Lower leg skin (tissue), 4 donors: ENCODE results near the gene SASH3. TPM values are rescaled to one million over a fixed set of nuclear protein-coding genes. Genes with fewer than 3 reads are reported as not detected.

Experiments
- DNase-seq, 2 donors: peaks; one replicate each; pipeline ENCODE4 v3.0.0-alpha.2; 2019; ENCODE audit warnings: low spot score in 2 of 2
- H3K4me3 ChIP-seq: fragments of 200-600 bp; sonication (generic); 2 replicates; pipeline ENCODE4 v1.5.1; 2017; ENCODE audit warnings: mild to moderate bottlenecking, low read depth; ENCODE audit not compliant: poor library complexity, severe bottlenecking
- CTCF ChIP-seq, 3 donors: fragments of 450-650 bp; IDR thresholded peaks; one replicate each; pipeline ENCODE4 v1.5.1; 2016; ENCODE audit warnings: antibody characterized with exemption in 3 of 3, mild to moderate bottlenecking in 3 of 3, moderate library complexity in 2 of 3
- POLR2A ChIP-seq, 2 donors: fragments of 450-650 bp; IDR thresholded peaks; one replicate each; pipeline ENCODE4 v1.6.1; 2016 to 2017; ENCODE audit warnings: antibody characterized with exemption in 2 of 2, mild to moderate bottlenecking in 1 of 2, moderate library complexity in 1 of 2
- WGBS, 2 donors: methylation state at CpG; one replicate each; pipeline ENCODE4 v1.1.5; 2018; 5-methylcytosine and 5-hydroxymethylcytosine counted together
- intact Hi-C: fragments of 100-400 bp; cut with DNase I; formaldehyde crosslinking; loops from one replicate; pipeline ENCODE4 v1.15.0; 2023; ENCODE audit warnings: low total_unique reads
- total RNA-seq, 4 donors: library from RNA; depleted of rRNA; stranded (reverse); fragments of >200 nt; gene quantifications; one replicate each; pipeline ENCODE4 v1.1.0, GENCODE V29; 2016

SASH3 gene
- total RNA-seq, 4 donors from 2014 or later, result 0.25 to 3.4 (median 1.6) TPM

GRCh38 chrX:129798456-129798855, 18.7 kb downstream of the SASH3 start:
- DNase-seq, result peak in 1 of 2 donors; percentile 59
- no peak overlapping the region for H3K4me3 ChIP-seq
- WGBS, 2 donors, result 75% methylated on average over 2 to 3 of the region's 3 CpGs
- intact Hi-C loops, result no loop called here
- no peak for TF ChIP-seq CTCF (IDR thresholded peaks at IDR 0.05)
- no peak for TF ChIP-seq POLR2A (IDR thresholded peaks at IDR 0.05)

DNA sequence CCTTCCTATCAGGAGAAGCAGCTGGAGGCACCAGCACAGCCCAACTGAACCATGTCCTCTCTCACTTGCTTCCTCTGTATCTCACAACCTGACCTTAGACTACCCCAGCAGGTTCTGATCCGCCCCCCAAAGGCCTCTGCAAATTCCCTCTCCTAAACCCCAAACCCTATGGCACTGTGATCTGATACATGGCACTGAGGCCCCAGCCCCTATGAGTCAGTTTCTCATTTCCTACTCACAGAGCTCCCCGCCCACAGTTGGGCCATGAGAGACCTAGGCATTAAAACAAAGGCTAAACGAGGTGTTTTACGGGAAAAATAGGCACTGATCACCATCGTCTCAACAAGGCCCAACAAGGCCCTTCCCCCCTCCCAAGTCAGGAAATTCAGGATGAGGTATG, 19.1 kb downstream of the SASH3 start:
- intact Hi-C loops, result no loop called here
- peak in 1 of 2 donors; percentile 81 for DNase-seq
- WGBS, 2 donors, result 74 to 77% methylated on average over 5 of the region's 5 CpGs
- TF ChIP-seq CTCF (IDR thresholded peaks at IDR 0.05) (no peak), POLR2A (IDR thresholded peaks at IDR 0.05) (no peak)
- H3K4me3 ChIP-seq, result no peak overlapping the region

- DNase-seq, result no peak
- WGBS, 2 donors, result 57 to 79% methylated on average over 4 of the region's 4 CpGs
- H3K4me3 ChIP-seq, result no peak overlapping the region
- intact Hi-C loops, result no loop called here
- no peak for TF ChIP-seq POLR2A (IDR thresholded peaks at IDR 0.05)
- TF ChIP-seq CTCF (IDR thresholded peaks at IDR 0.05), result no peak
Measured at GRCh38 chrX:129800186-129800585, 20.4 kb downstream of the SASH3 start.

- 37 to 38% methylated on average over 1 of the region's 1 CpG for WGBS, 2 donors
- TF ChIP-seq CTCF (IDR thresholded peaks at IDR 0.05) (no peak), POLR2A (IDR thresholded peaks at IDR 0.05) (no peak)
- DNase-seq, result peak in 1 of 2 donors; percentile 49
- intact Hi-C loops, result no loop called here
- H3K4me3 ChIP-seq, result no peak overlapping the region
Measured at GRCh38 chrX:129802863-129803262, 23.1 kb downstream of the SASH3 start.

DNA sequence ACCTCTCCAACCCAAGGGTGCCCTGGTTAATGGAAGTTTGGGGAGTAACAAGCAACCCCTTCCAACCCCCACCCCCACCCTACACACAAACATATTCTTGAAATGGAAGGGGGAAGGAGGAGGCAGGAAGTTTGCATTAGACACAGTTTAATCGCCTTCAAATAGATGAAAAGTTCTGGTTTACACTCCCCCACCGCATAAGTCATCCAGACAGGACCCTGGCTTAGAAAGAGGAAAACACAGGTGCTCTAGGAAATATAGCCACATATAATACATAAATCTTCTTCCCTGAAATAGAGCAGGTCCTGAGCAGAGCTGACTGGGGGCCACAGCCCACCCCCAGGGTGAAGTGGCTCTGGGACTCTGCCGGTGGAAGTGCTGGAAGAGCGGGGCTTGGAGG, 25.1 kb downstream of the SASH3 start:
- TF ChIP-seq POLR2A (IDR thresholded peaks at IDR 0.05) (no peak), CTCF (IDR thresholded peaks at IDR 0.05) (no peak)
- 83 to 96% methylated on average over 2 to 4 of the region's 4 CpGs for WGBS, 2 donors
- intact Hi-C loops, result no loop called here
- no peak overlapping the region for H3K4me3 ChIP-seq
- DNase-seq, result no peak

DNA sequence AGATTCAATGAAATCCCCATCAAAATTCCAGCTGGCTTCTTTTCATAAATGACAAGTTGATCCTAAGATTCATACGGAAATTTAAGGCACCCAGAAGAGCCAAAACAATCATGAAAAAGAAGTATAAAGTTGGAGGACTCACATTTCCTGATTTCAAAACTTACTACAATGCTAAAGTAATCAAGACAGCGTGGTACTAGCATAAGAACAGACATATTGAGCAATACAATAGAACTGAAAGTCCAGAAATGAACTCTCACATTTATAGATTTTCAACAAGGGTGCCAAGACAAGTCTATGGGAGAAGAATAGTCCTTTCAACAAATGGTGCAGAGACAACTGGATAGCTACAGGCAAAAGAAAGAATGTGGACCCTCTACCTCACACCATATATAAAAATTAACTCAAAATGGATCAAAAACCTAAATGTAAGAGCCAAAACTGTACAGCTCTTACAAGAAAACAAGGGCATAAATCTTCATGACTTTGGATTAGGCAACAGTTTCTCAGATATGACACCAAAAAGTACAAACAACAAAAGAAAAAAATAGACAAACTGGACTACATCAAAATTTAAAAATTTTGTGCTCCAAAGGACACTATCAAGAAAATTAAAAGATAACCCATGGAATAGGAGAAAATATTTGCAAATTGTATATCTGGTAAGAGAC, 28.5 kb downstream of the SASH3 start:
- intact Hi-C loops, result no loop called here

More for the DNA sequence above, 28.5 kb downstream of the SASH3 start:
- TF ChIP-seq CTCF (IDR thresholded peaks at IDR 0.05) (no peak), POLR2A (IDR thresholded peaks at IDR 0.05) (no peak)
- DNase-seq, result no peak
- H3K4me3 ChIP-seq, result no peak overlapping the region
- WGBS, 2 donors, result 38 to 47% methylated on average over 2 of the region's 2 CpGs
